Rectal smooth muscle tissue (tissue), 1 donor: ENCODE results near the gene LDB3.

Experiments
- H3K27ac ChIP-seq: one replicate; pipeline ENCODE4 v1.7.0; 2013; ENCODE audit warnings: low read depth, low read length, inconsistent platforms
- H3K27me3 ChIP-seq: one replicate; pipeline ENCODE4 v1.7.0; 2013; ENCODE audit warnings: low read length; ENCODE audit not compliant: control insufficient read depth, insufficient read depth
- H3K36me3 ChIP-seq: one replicate; pipeline ENCODE4 v1.7.0; 2013; ENCODE audit warnings: low read length; ENCODE audit not compliant: control insufficient read depth, insufficient read depth
- H3K4me1 ChIP-seq: one replicate; pipeline ENCODE4 v1.7.0; 2013; ENCODE audit warnings: low read length; ENCODE audit not compliant: control insufficient read depth, insufficient read depth
- H3K4me3 ChIP-seq: one replicate; pipeline ENCODE4 v1.7.0; 2013; ENCODE audit warnings: low read length
- H3K9ac ChIP-seq: one replicate; pipeline ENCODE4 v1.7.0; 2013; ENCODE audit warnings: low read length

LDB3 gene

GRCh38 chr10:86686972-86687371 lies 18.7 kb downstream of the LDB3 start:
- Histone ChIP-seq H3K27me3 (peaks cover 2% of the 10 kb centered on the region), H3K9ac (no peak overlapping the region), H3K4me1 (peaks cover 40% of the 10 kb centered on the region)

GRCh38 chr10:86687750-86688149 lies 19.4 kb downstream of the LDB3 start:
- Histone ChIP-seq H3K27ac (peak overlapping the region; percentile 38), H3K4me1 (peaks cover 40% of the 10 kb centered on the region), H3K9ac (no peak overlapping the region), H3K4me3 (no peak overlapping the region), H3K36me3 (peaks cover 3% of the 10 kb centered on the region), H3K27me3 (peaks cover 2% of the 10 kb centered on the region)

More at GRCh38 chr10:86686972-86687371, 18.7 kb downstream of the LDB3 start:
- H3K36me3 ChIP-seq = peaks cover 4% of the 10 kb centered on the region
- H3K27ac ChIP-seq = peak overlapping the region; percentile 38
- no peak overlapping the region for H3K4me3 ChIP-seq

GRCh38 chr10:86688398-86688921 lies 20.1 kb downstream of the LDB3 start:
- H3K4me3 ChIP-seq = no peak overlapping the region
- H3K27ac ChIP-seq = peak overlapping the region; percentile 38
- H3K27me3 ChIP-seq = peaks cover 2% of the 10 kb centered on the region
- H3K9ac ChIP-seq = no peak overlapping the region
- H3K4me1 ChIP-seq = peaks cover 41% of the 10 kb centered on the region
- peaks cover 3% of the 10 kb centered on the region for H3K36me3 ChIP-seq

- no peak overlapping the region for H3K9ac ChIP-seq
- peaks cover 3% of the 10 kb centered on the region for H3K36me3 ChIP-seq
- peaks cover 2% of the 10 kb centered on the region for H3K27me3 ChIP-seq
- no peak overlapping the region for H3K27ac ChIP-seq
- H3K4me3 ChIP-seq = no peak overlapping the region
- H3K4me1 ChIP-seq = peaks cover 34% of the 10 kb centered on the region
These were observed 20.8 kb downstream of the LDB3 start for GRCh38 chr10:86689146-86689545.

- Histone ChIP-seq H3K9ac (no peak overlapping the region), H3K4me3 (no peak overlapping the region), H3K27ac (no peak overlapping the region), H3K27me3 (peaks cover 2% of the 10 kb centered on the region), H3K36me3 (peaks cover 3% of the 10 kb centered on the region), H3K4me1 (peaks cover 24% of the 10 kb centered on the region)
These were observed 21.9 kb downstream of the LDB3 start for GRCh38 chr10:86690231-86690630.

GRCh38 chr10:86690657-86691084 lies 22.4 kb downstream of the LDB3 start:
- H3K4me1 ChIP-seq = peaks cover 22% of the 10 kb centered on the region
- no peak overlapping the region for H3K9ac ChIP-seq
- peaks cover 2% of the 10 kb centered on the region for H3K27me3 ChIP-seq
- no peak overlapping the region for H3K4me3 ChIP-seq
- H3K27ac ChIP-seq = no peak overlapping the region
- peaks cover 3% of the 10 kb centered on the region for H3K36me3 ChIP-seq

GRCh38 chr10:86691333-86692022 lies 23.2 kb downstream of the LDB3 start:
- Histone ChIP-seq H3K36me3 (peaks cover 3% of the 10 kb centered on the region), H3K4me3 (no peak overlapping the region), H3K9ac (no peak overlapping the region), H3K4me1 (peaks cover 22% of the 10 kb centered on the region), H3K27me3 (peaks cover 2% of the 10 kb centered on the region), H3K27ac (no peak overlapping the region)

GRCh38 chr10:86692023-86692514 lies 23.8 kb downstream of the LDB3 start:
- peaks cover under 1% of the 10 kb centered on the region for H3K36me3 ChIP-seq
- H3K27me3 ChIP-seq = peaks cover 1% of the 10 kb centered on the region
- no peak overlapping the region for H3K4me3 ChIP-seq
- H3K9ac ChIP-seq = no peak overlapping the region
- no peak overlapping the region for H3K27ac ChIP-seq
- peaks cover 21% of the 10 kb centered on the region for H3K4me1 ChIP-seq

- Histone ChIP-seq H3K27me3 (no peaks in the 10 kb centered on the region), H3K27ac (peak overlapping the region; percentile 40), H3K4me3 (no peak overlapping the region), H3K9ac (no peak overlapping the region), H3K4me1 (peaks cover 16% of the 10 kb centered on the region), H3K36me3 (no peaks in the 10 kb centered on the region)
These were observed 24.4 kb downstream of the LDB3 start for GRCh38 chr10:86692664-86693063.

GRCh38 chr10:86693275-86693674 lies 25.0 kb downstream of the LDB3 start:
- Histone ChIP-seq H3K9ac (no peak overlapping the region), H3K27me3 (no peaks in the 10 kb centered on the region), H3K36me3 (no peaks in the 10 kb centered on the region), H3K4me3 (no peak overlapping the region), H3K27ac (peak overlapping the region; percentile 40), H3K4me1 (peaks cover 10% of the 10 kb centered on the region)

GRCh38 chr10:86693721-86694369 lies 25.5 kb downstream of the LDB3 start:
- H3K9ac ChIP-seq = no peak overlapping the region
- H3K27me3 ChIP-seq = no peaks in the 10 kb centered on the region
- no peaks in the 10 kb centered on the region for H3K36me3 ChIP-seq
- peaks cover 5% of the 10 kb centered on the region for H3K4me1 ChIP-seq
- no peak overlapping the region for H3K4me3 ChIP-seq
- peak overlapping the region; percentile 6 for H3K27ac ChIP-seq

- H3K9ac ChIP-seq = no peak overlapping the region
- H3K36me3 ChIP-seq = peaks cover 2% of the 10 kb centered on the region
- H3K27me3 ChIP-seq = no peaks in the 10 kb centered on the region
- H3K27ac ChIP-seq = no peak overlapping the region
- peaks cover under 1% of the 10 kb centered on the region for H3K4me1 ChIP-seq
- no peak overlapping the region for H3K4me3 ChIP-seq
These were observed 30.1 kb downstream of the LDB3 start for GRCh38 chr10:86698207-86698940.
